SK-N-MC (cell line): ENCODE data around the gene EFHD1.

Experiments
- DNase-seq: peaks from one replicate; pipeline ENCODE4 v3.0.0-alpha.2; 2011; ENCODE audit warnings: low read depth, low spot score
- H3K27ac ChIP-seq: fragments of 200-600 bp; sonication (generic); 2 replicates; pipeline ENCODE4 v1.5.1; 2016; ENCODE audit warnings: mixed run types
- H3K36me3 ChIP-seq: fragments of 200-600 bp; sonication (generic); 2 replicates; pipeline ENCODE4 v1.6.1; 2017; ENCODE audit warnings: antibody characterized with exemption, low read length, mixed read lengths; ENCODE audit not compliant: insufficient read depth
- H3K4me3 ChIP-seq: fragments of 200-600 bp; sonication (generic); 2 replicates; pipeline ENCODE4 v1.5.1; 2016
- H3K9ac ChIP-seq: fragments of 200-600 bp; sonication (generic); 2 replicates; pipeline ENCODE4 v1.8.0; 2017; ENCODE audit warnings: mixed run types, mixed read lengths; ENCODE audit not compliant: insufficient read length
- H3K9me3 ChIP-seq: fragments of 200-600 bp; sonication (generic); 2 replicates; pipeline ENCODE4 v1.6.1; 2017; ENCODE audit warnings: low read depth, mild to moderate bottlenecking, antibody characterized with exemption, low read length, moderate library complexity, mixed read lengths
- EZH2 ChIP-seq: fragments of 200-600 bp; sonication (generic); IDR thresholded peaks from one replicate; pipeline ENCODE4 v1.6.1; 2017; ENCODE audit warnings: antibody characterized with exemption
- FOXP2 ChIP-seq: optimal IDR thresholded peaks from 2 replicates; pipeline ENCODE3; 2011; ENCODE audit warnings: mild to moderate bottlenecking, moderate library complexity; ENCODE audit not compliant: insufficient read depth; ENCODE audit errors: extremely low read length, control extremely low read depth
- POLR2AphosphoS5 ChIP-seq: IDR thresholded peaks from 2 replicates; pipeline ENCODE4 v1.6.1; 2012; ENCODE audit warnings: mild to moderate bottlenecking, low read depth, low read length, borderline replicate concordance

EFHD1 gene

DNA sequence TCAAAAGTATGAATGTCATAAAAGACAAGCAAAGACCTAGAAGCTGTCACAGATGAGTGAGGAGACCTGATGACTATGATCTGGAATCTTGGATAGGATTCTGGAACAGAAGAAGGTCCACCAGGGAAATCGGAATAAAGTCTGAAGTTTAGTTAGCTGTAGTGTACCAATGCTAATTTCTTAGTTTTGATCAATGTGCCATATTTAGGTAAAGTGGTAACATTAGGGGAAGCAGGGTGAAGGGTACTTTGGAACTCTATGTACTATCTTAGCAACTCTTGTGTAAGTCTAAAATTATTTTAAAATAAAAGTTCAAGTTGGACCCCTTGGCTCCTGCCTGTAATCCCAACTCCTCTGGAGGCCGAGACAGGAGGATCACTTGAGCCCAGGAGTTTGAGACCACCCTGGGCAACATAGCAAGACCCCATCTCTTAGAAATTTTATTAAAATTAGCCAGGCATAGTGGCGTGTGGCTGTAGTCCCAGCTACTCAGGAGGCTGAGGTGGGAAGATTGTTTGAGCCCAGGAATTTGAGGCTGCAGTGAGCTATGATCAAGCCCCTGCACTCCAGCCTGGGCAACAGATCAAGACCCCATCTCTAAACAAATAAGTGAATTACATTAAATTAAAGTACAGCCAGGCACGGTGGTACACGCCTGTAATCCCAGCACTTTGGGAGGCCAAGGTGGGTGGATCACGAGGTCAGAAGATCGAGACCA is 35.9 kb upstream of the EFHD1 start:
- Histone ChIP-seq H3K36me3 (no peaks in the 10 kb centered on the region), H3K9ac (no peak overlapping the region), H3K27ac (no peak overlapping the region), H3K9me3 (no peaks in the 10 kb centered on the region), H3K4me3 (no peak overlapping the region)
- no peak for DNase-seq
- TF ChIP-seq FOXP2: no peak
- TF ChIP-seq POLR2AphosphoS5: no peak
- TF ChIP-seq EZH2: no peak

DNA sequence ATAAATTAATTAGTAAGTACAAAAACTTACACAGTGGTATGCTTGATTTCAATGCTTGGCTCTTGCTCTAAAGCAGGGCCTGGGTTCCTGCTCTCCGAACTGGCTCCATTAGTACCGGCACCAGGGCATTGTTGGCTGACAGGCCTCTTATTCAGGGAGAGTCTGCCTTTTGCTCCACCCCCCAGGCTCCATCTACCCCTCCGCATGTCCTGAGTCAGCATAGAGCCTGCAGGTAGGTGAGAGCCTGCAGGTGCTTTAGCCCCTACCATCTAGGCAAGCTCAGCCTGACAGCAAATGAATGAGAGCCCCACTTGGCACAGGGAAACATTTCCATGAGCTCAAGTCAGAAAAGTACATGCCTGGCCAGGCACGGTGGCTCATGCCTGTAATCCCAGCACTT is 35.1 kb upstream of the EFHD1 start:
- no peaks in the 10 kb centered on the region for H3K36me3 ChIP-seq
- no peak for TF ChIP-seq POLR2AphosphoS5
- TF ChIP-seq EZH2: no peak
- TF ChIP-seq FOXP2: no peak
- no peak overlapping the region for H3K27ac ChIP-seq
- no peaks in the 10 kb centered on the region for H3K9me3 ChIP-seq
- H3K4me3 ChIP-seq: no peak overlapping the region
- H3K9ac ChIP-seq: no peak overlapping the region
- DNase-seq: no peak

DNA sequence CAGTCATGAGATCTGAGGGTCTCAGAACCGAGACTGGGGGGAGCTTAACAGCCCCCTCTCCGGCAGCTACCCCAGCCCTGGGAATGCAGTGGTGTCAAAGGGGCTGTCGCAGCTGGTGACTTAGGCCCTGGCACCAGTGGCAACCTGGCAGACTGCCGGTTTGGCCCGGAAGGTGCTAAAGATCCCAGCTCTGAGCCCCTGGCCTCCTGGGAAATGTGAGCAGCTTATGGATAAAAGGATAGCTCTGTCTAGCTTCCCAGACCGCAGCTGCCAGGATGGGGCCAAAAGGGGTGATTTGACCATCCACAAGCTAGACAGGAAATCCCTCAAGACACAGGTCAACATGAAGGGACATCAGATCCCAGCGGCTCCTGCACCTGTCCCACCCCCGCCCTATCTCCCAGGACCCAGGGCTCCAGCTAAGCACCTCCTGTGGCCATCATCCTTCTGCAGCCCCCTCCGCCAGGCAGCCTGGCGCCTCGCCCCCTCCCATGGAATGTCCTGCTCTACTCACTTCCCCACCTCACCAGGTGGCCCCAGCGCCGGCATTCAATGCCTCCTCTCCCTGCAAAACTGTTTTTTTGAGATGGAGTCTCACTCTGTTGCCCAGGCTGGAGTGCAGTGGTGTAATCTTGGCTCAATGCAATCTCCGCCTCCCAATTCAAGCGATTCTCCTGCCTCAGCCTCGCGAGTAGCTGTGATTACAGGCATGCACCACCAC is 33.2 kb upstream of the EFHD1 start:
- DNase-seq: no peak
- no peaks in the 10 kb centered on the region for H3K9me3 ChIP-seq
- H3K27ac ChIP-seq: no peak overlapping the region
- H3K36me3 ChIP-seq: no peaks in the 10 kb centered on the region
- no peak overlapping the region for H3K4me3 ChIP-seq
- H3K9ac ChIP-seq: no peak overlapping the region
- no peak for TF ChIP-seq POLR2AphosphoS5
- TF ChIP-seq EZH2: no peak
- no peak for TF ChIP-seq FOXP2

DNA sequence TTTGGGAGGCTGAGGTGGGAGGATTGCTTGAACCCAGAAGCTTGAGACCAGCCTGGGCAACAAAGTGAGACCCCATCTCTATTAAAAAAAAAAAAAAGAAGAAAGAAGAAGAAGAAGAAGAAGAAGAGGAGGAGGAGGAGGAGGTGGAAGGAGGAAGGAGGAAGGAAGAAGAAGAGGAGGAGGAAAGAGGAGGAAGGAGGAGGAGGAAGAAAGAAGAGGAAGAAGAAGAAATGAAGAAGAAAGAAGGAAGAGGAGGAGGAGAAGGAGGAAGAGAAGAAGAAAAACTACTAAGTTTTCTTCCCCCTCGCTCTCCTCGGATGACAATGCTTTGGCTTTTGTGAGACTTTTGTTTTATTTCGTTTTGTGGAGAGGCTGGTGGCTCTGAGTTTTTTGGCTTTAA is 30.1 kb upstream of the EFHD1 start:
- Histone ChIP-seq H3K36me3 (no peaks in the 10 kb centered on the region), H3K27ac (no peak overlapping the region), H3K9ac (no peak overlapping the region), H3K9me3 (no peaks in the 10 kb centered on the region), H3K4me3 (no peak overlapping the region)
- TF ChIP-seq EZH2 (no peak), POLR2AphosphoS5 (no peak), FOXP2 (no peak)
- DNase-seq: no peak

DNA sequence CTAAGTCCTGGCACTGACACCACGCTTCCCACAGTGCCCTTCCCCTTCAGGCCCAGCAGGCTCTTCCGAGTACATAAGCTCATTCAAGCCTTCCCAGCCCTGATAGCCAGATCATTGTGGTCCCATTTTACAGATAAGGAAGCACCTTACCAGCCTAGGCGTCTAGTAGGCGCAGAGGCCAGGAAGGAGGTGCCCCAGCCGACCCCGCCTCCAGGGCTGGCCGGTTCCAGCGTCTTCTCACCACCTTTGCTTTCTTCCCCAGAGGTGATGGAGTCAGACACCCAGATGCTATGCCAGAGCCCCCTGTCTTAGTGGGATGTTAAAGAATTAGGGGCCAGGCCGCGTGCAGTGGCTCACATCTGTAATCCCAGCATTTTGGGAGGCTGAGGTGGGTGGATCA is 28.9 kb upstream of the EFHD1 start:
- Histone ChIP-seq H3K9ac (no peak overlapping the region), H3K4me3 (no peak overlapping the region), H3K27ac (no peak overlapping the region), H3K9me3 (no peaks in the 10 kb centered on the region), H3K36me3 (no peaks in the 10 kb centered on the region)
- TF ChIP-seq POLR2AphosphoS5 (no peak), FOXP2 (no peak), EZH2 (no peak)
- DNase-seq: no peak

DNA sequence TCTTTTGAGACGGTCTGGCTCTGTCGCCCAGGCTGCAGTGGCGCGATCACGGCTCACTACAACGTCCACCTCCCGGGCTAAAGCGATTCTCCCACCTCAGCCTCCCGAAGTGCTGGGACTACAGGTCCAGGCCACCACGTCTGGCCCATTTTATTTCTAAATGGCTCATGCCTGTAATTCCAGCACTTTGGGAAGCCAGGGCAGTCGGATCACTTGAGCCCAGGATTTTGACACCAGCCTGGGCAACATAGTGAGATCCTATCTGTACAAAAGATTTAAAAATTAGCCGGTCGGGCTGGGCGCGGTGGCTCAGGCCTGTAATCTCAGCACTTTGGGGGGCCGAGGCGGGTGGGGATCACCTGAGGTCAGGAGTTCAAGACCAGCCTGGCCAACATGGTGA is 26.4 kb upstream of the EFHD1 start:
- H3K9me3 ChIP-seq: no peaks in the 10 kb centered on the region
- no peak overlapping the region for H3K9ac ChIP-seq
- TF ChIP-seq POLR2AphosphoS5 (no peak), EZH2 (no peak), FOXP2 (no peak)
- DNase-seq: no peak
- no peak overlapping the region for H3K4me3 ChIP-seq
- no peak overlapping the region for H3K27ac ChIP-seq
- H3K36me3 ChIP-seq: no peaks in the 10 kb centered on the region

DNA sequence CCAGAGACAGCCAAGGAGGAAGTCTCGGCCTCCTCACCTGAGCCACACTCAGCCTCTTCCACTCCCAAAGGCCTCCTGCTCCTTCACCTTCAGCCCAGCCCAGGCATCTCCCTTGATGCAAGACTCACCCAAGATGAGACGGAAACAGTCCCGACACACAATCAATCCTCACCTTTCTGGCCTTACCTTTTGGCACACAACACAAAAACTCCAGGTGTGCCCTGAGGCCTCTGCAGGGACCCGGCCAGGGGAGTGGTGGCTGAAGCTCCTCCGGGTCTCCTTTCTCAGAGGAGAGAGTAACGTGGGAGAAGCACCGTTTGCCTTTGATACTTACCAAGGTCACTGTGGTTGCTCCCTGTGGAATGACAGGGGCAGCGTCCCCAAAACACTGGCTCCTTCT is 23.8 kb upstream of the EFHD1 start:
- no peaks in the 10 kb centered on the region for H3K36me3 ChIP-seq
- H3K9me3 ChIP-seq: no peaks in the 10 kb centered on the region
- no peak overlapping the region for H3K27ac ChIP-seq
- TF ChIP-seq FOXP2 (no peak), POLR2AphosphoS5 (no peak), EZH2 (no peak)
- H3K9ac ChIP-seq: no peak overlapping the region
- DNase-seq: no peak
- no peak overlapping the region for H3K4me3 ChIP-seq

DNA sequence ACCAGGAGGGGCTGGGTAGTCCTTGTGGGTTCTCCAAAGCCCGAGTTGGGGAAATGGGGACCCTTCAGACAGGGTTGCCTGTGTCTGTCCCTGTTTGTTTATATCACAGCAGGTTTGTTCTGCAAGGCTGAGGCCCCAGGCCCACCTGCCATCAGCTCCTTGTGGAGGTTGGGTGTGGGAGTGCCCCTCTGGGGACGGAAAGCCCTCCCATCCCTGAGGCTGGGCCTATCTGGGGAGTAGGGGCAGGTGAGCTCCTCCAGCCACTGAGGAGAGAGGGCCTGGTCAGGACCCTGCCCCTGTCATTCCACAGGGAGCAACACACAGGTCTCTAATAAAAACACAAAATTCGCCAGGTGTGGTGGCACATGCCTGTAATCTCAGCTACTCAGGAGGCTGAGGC is 23.3 kb upstream of the EFHD1 start:
- Histone ChIP-seq H3K27ac (no peak overlapping the region), H3K4me3 (no peak overlapping the region), H3K36me3 (no peaks in the 10 kb centered on the region), H3K9me3 (no peaks in the 10 kb centered on the region), H3K9ac (no peak overlapping the region)
- DNase-seq: no peak
- TF ChIP-seq POLR2AphosphoS5 (no peak), FOXP2 (no peak), EZH2 (no peak)

DNA sequence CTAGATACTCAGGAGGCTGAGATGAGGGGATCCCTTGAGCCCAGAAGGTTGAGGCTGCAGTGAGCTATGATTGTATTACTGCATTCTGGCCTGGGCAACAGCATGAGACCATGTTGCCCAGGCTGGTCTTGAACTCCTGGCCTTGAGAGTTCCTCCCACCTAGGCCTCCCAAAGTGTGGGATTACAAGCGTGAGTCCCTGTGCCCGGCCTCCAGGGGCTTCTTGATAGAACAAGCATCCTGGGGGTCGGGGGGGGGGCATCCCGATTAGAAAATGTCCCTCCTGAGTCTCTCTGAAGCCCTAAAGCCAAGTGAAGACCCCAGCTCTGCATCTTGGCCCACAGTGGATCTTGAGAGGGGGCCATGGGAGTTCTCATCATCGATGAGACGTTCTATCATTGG is 22.3 kb upstream of the EFHD1 start:
- H3K9ac ChIP-seq: no peak overlapping the region
- no peaks in the 10 kb centered on the region for H3K9me3 ChIP-seq
- H3K4me3 ChIP-seq: no peak overlapping the region
- no peak for DNase-seq
- no peak overlapping the region for H3K27ac ChIP-seq
- no peaks in the 10 kb centered on the region for H3K36me3 ChIP-seq
- TF ChIP-seq FOXP2 (no peak), POLR2AphosphoS5 (no peak), EZH2 (no peak)
